IMR-90 (cell line): ENCODE data around the gene RARS2. TPM values are rescaled to one million over a fixed set of nuclear protein-coding genes. Genes with fewer than 3 reads are reported as not detected.

Experiments used
- ATAC-seq: fragments of 200-7000 bp; cut with Tn5 transposase; 2 replicates; pipeline ENCODE4 v1.9.1; 2020; ENCODE audit warnings: low read depth, mild to moderate bottlenecking, moderate library complexity
- BruUV-seq: library from RNA; stranded (reverse); fragments of 400-500 nt; replicated peaks from 2 replicates; lab custom pipeline; 2021; lab: Mats Ljungman, UMichigan
- CTCF ChIA-PET: fragments of 300-600 bp; formaldehyde crosslinking; extraction: SDS; loops from one replicate; lab custom pipeline; 2021; ENCODE audit warnings: antibody characterized with exemption; lab: Yijun Ruan, JAX
- POLR2A ChIA-PET: fragments of 300-600 bp; sonication (Branson Sonifier 250); formaldehyde crosslinking; loops from one replicate; lab custom pipeline; 2022; ENCODE audit warnings: antibody characterized with exemption; ENCODE audit not compliant: unreplicated experiment; lab: Charles Lee
- DNase-seq: peaks from one replicate; pipeline ENCODE4 v3.0.0; 2013
- H2AFZ ChIP-seq: replicated peaks from 2 replicates; pipeline ENCODE3; 2013; ENCODE audit warnings: low read length, mild to moderate bottlenecking; ENCODE audit not compliant: poor library complexity
- H2AK5ac ChIP-seq: 2 replicates; pipeline ENCODE4 v1.6.1; 2013; ENCODE audit warnings: low read depth, low read length, inconsistent platforms
- H2AK9ac ChIP-seq: replicated peaks from 2 replicates; pipeline ENCODE3; 2013; ENCODE audit warnings: mild to moderate bottlenecking, low read depth, low read length, moderate library complexity; ENCODE audit not compliant: poor library complexity
- H2BK120ac ChIP-seq: 2 replicates; pipeline ENCODE4 v1.6.1; 2013; ENCODE audit warnings: low read depth, low read length, inconsistent platforms
- H2BK15ac ChIP-seq: 3 replicates; pipeline ENCODE4 v1.6.1; 2013; ENCODE audit warnings: low read depth, low read length, inconsistent platforms
- H2BK20ac ChIP-seq: 2 replicates; pipeline ENCODE4 v1.6.1; 2013; ENCODE audit warnings: low read depth, mild to moderate bottlenecking, inconsistent platforms, low read length, moderate library complexity
- H2BK5ac ChIP-seq: 2 replicates; pipeline ENCODE4 v1.6.1; 2013; ENCODE audit warnings: mild to moderate bottlenecking, low read depth, low read length, inconsistent platforms; ENCODE audit not compliant: poor library complexity, severe bottlenecking
- H3K14ac ChIP-seq: replicated peaks from 2 replicates; pipeline ENCODE4 v1.6.1; 2013; ENCODE audit warnings: low read depth, low read length, inconsistent platforms
- H3K18ac ChIP-seq: 2 replicates; pipeline ENCODE4 v1.6.1; 2013; ENCODE audit warnings: low read depth, low read length, control low read depth
- H3K23ac ChIP-seq: 2 replicates; pipeline ENCODE4 v1.6.1; 2013; ENCODE audit warnings: low read depth, low read length, inconsistent platforms
- H3K27ac ChIP-seq: 2 replicates; pipeline ENCODE4 v1.5.1; 2013; ENCODE audit warnings: mild to moderate bottlenecking, control low read depth, low read length; ENCODE audit not compliant: insufficient read depth
- H3K27me3 ChIP-seq: 2 replicates; pipeline ENCODE4 v1.6.1; 2013; ENCODE audit warnings: low read length; ENCODE audit not compliant: control insufficient read depth, insufficient read depth
- H3K36me3 ChIP-seq: 2 replicates; pipeline ENCODE4 v1.6.1; 2013; ENCODE audit warnings: low read length, mixed read lengths; ENCODE audit not compliant: control insufficient read depth, insufficient read depth
- H3K4ac ChIP-seq: 2 replicates; pipeline ENCODE4 v1.6.1; 2013; ENCODE audit warnings: low read depth, low read length, inconsistent platforms
- H3K4me1 ChIP-seq: 2 replicates; pipeline ENCODE4 v1.6.1; 2013; ENCODE audit warnings: low read length, mixed read lengths; ENCODE audit not compliant: control insufficient read depth, insufficient read depth
- H3K4me2 ChIP-seq: 2 replicates; pipeline ENCODE4 v1.6.1; 2013; ENCODE audit warnings: low read depth, mild to moderate bottlenecking, control low read depth, low read length, moderate library complexity
- H3K4me3 ChIP-seq: 2 replicates; pipeline ENCODE4 v1.5.1; 2013; ENCODE audit warnings: low read depth, mild to moderate bottlenecking, control low read depth, low read length, moderate library complexity; ENCODE audit not compliant: insufficient read depth
- H3K56ac ChIP-seq: 2 replicates; pipeline ENCODE4 v1.6.1; 2013; ENCODE audit warnings: low read length, inconsistent platforms; ENCODE audit not compliant: insufficient read depth; ENCODE audit errors: extremely low read depth
- H3K79me1 ChIP-seq, 2 experiments: 2 replicates each; pipeline ENCODE4 v1.6.1; 2013; ENCODE audit warnings: low read length in 2 of 2, inconsistent platforms in 1 of 2, low read depth in 1 of 2
- H3K9ac ChIP-seq: 2 replicates; pipeline ENCODE4 v1.6.1; 2013; ENCODE audit warnings: low read depth, low read length, control low read depth
- H3K9me1 ChIP-seq: 2 replicates; pipeline ENCODE4 v1.6.1; 2013; ENCODE audit warnings: low read length, inconsistent platforms; ENCODE audit not compliant: insufficient read depth
- H3K9me3 ChIP-seq: 2 replicates; pipeline ENCODE4 v1.6.1; 2013; ENCODE audit warnings: low read length; ENCODE audit not compliant: control insufficient read depth, insufficient read depth
- H4K20me1 ChIP-seq: 2 replicates; pipeline ENCODE4 v1.6.1; 2013; ENCODE audit warnings: low read length, inconsistent platforms; ENCODE audit not compliant: insufficient read depth
- H4K5ac ChIP-seq: 2 replicates; pipeline ENCODE4 v1.6.1; 2013; ENCODE audit warnings: mild to moderate bottlenecking, low read depth, low read length, control low read depth
- H4K8ac ChIP-seq, 2 experiments: 2 replicates each; pipeline ENCODE4 v1.6.1; 2013; ENCODE audit warnings: low read depth in 2 of 2, low read length in 2 of 2, control low read depth in 1 of 2, inconsistent platforms in 1 of 2
- H4K91ac ChIP-seq: 2 replicates; pipeline ENCODE4 v1.6.1; 2013; ENCODE audit warnings: low read depth, low read length, inconsistent platforms; ENCODE audit not compliant: insufficient read depth
- BHLHE40 ChIP-seq: fragments of 150-350 bp; IDR thresholded peaks from 2 replicates; pipeline ENCODE4 v1.6.1; 2016; ENCODE audit warnings: mild to moderate bottlenecking, low read depth, low read length
- CEBPB ChIP-seq: IDR thresholded peaks from 2 replicates; pipeline ENCODE4 v1.6.1; 2012; ENCODE audit warnings: low read depth, low read length, improper control_type of control experiment
- CHD1 ChIP-seq: IDR thresholded peaks from 2 replicates; pipeline ENCODE4 v1.6.1; 2012; ENCODE audit warnings: low read depth, low read length, improper control_type of control experiment
- MAFK ChIP-seq: IDR thresholded peaks from 2 replicates; pipeline ENCODE4 v1.6.1; 2012; ENCODE audit warnings: low read depth, low read length, improper control_type of control experiment
- MAZ ChIP-seq: IDR thresholded peaks from 2 replicates; pipeline ENCODE4 v1.6.1; 2012; ENCODE audit warnings: low read depth, mild to moderate bottlenecking, low read length, improper control_type of control experiment, moderate library complexity, borderline replicate concordance
- MXI1 ChIP-seq: IDR thresholded peaks from 2 replicates; pipeline ENCODE4 v1.6.1; 2012; ENCODE audit warnings: low read depth, mild to moderate bottlenecking, low read length, moderate library complexity, borderline replicate concordance
- NFE2L2 ChIP-seq: fragments of 150-350 bp; IDR thresholded peaks from 2 replicates; pipeline ENCODE4 v1.6.1; 2016; ENCODE audit warnings: low read depth, mild to moderate bottlenecking, low read length
- POLR2A ChIP-seq: IDR thresholded peaks from 2 replicates; pipeline ENCODE4 v1.6.1; 2012; ENCODE audit warnings: mild to moderate bottlenecking, low read depth, low read length
- RAD21 ChIP-seq: IDR thresholded peaks from 2 replicates; pipeline ENCODE4 v1.6.1; 2012; ENCODE audit warnings: low read length, improper control_type of control experiment
- RCOR1 ChIP-seq: IDR thresholded peaks from 2 replicates; pipeline ENCODE4 v1.6.1; 2012; ENCODE audit warnings: mild to moderate bottlenecking, low read length, improper control_type of control experiment; ENCODE audit not compliant: insufficient replicate concordance
- RFX5 ChIP-seq: IDR thresholded peaks from 2 replicates; pipeline ENCODE4 v1.8.0; 2012; ENCODE audit warnings: low read depth, mild to moderate bottlenecking, low read length, moderate library complexity
- SMC3 ChIP-seq: fragments of 150-350 bp; IDR thresholded peaks from 2 replicates; pipeline ENCODE4 v1.6.1; 2016; ENCODE audit warnings: low read depth, mild to moderate bottlenecking, antibody characterized with exemption, low read length, moderate library complexity
- WGBS, 2 experiments: methylation state at CpG; one replicate each; pipeline versions ENCODE4 v1.1.5 to v1.1.7; 2013; ENCODE audit warnings: missing lambda C conversion rate in 2 of 2; ENCODE audit not compliant: insufficient read length in 1 of 2; ENCODE audit errors: extremely low coverage in 2 of 2; 5-methylcytosine and 5-hydroxymethylcytosine counted together
- dilution Hi-C: fragments of 300-500 bp; cut with HindIII; formaldehyde crosslinking; loops from one replicate; pipeline ENCODE4 v1.14.3; 2018; ENCODE audit warnings: low sequenced_read_pairs; ENCODE audit not compliant: unreplicated experiment
- in situ Hi-C: fragments of 300-500 bp; cut with MboI; formaldehyde crosslinking; loops from 3 replicates; pipeline ENCODE4 v1.14.3; 2019; ENCODE audit warnings: low sequenced_read_pairs, inconsistent platforms, mixed read lengths
- intact Hi-C: fragments of 100-400 bp; cut with micrococcal nuclease; formaldehyde crosslinking; loops from 2 replicates; pipeline ENCODE4 v1.10.0; 2022
- polyA plus RNA-seq, 3 experiments: library from polyadenylated mRNA; depleted of rRNA; stranded (reverse); fragments of >200 nt; gene quantifications; 2 replicates each; pipeline ENCODE4 v1.2.3, GENCODE V29; 2012; ENCODE audit warnings: low replicate concordance in 1 of 3
- total RNA-seq: library from RNA; depleted of rRNA; stranded (reverse); fragments of >200 nt; gene quantifications from 2 replicates; pipeline ENCODE4 v1.2.3, GENCODE V29; 2012
- TF ChIP-seq, protein P1 (sequence below): fragments of 150-350 bp; IDR thresholded peaks from 2 replicates; pipeline ENCODE4 v1.6.1; 2017; ENCODE audit warnings: mild to moderate bottlenecking, antibody characterized with exemption, low read length, low read depth
- TF ChIP-seq, protein P2 (sequence below): fragments of 150-350 bp; IDR thresholded peaks from 2 replicates; pipeline ENCODE4 v1.6.1; 2016; ENCODE audit warnings: low read depth, mild to moderate bottlenecking, low read length, moderate library complexity, borderline replicate concordance

The RARS2 gene
- total and polyA plus RNA-seq, 2 of the 4 experiments (the other 2 are of a cell fraction): 19.9 to 33.0 TPM

- H4K91ac ChIP-seq: no peak overlapping the region
- H4K5ac ChIP-seq: no peak overlapping the region
- ATAC-seq (no peak), DNase-seq (no peak)
- TF ChIP-seq RCOR1: no peak
- TF ChIP-seq RAD21: no peak
- TF ChIP-seq, protein P1, sequence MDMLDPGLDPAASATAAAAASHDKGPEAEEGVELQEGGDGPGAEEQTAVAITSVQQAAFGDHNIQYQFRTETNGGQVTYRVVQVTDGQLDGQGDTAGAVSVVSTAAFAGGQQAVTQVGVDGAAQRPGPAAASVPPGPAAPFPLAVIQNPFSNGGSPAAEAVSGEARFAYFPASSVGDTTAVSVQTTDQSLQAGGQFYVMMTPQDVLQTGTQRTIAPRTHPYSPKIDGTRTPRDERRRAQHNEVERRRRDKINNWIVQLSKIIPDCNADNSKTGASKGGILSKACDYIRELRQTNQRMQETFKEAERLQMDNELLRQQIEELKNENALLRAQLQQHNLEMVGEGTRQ: no peak
- no peak for TF ChIP-seq RFX5
- TF ChIP-seq CHD1: no peak
- no peak for TF ChIP-seq POLR2A
- TF ChIP-seq CEBPB: no peak
- TF ChIP-seq MXI1: no peak
- TF ChIP-seq NFE2L2: no peak
- no peak for TF ChIP-seq MAZ
- TF ChIP-seq MAFK: no peak
- TF ChIP-seq BHLHE40: no peak
- TF ChIP-seq, protein P2, sequence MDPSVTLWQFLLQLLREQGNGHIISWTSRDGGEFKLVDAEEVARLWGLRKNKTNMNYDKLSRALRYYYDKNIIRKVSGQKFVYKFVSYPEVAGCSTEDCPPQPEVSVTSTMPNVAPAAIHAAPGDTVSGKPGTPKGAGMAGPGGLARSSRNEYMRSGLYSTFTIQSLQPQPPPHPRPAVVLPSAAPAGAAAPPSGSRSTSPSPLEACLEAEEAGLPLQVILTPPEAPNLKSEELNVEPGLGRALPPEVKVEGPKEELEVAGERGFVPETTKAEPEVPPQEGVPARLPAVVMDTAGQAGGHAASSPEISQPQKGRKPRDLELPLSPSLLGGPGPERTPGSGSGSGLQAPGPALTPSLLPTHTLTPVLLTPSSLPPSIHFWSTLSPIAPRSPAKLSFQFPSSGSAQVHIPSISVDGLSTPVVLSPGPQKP: no peak
- no peak for TF ChIP-seq SMC3
- no TSS peak for BruUV-seq
- no peak overlapping the region for H3K14ac ChIP-seq
- H3K9me3 ChIP-seq: no peaks in the 10 kb centered on the region
- H3K18ac ChIP-seq: no peak overlapping the region
- no peak overlapping the region for H2BK5ac ChIP-seq
- H2AK9ac ChIP-seq: no peak overlapping the region
- H2BK120ac ChIP-seq: no peak overlapping the region
- H2AFZ ChIP-seq: no peak overlapping the region
- H3K27me3 ChIP-seq: no peaks in the 10 kb centered on the region
- H3K9ac ChIP-seq: no peak overlapping the region
- ChIA-PET CTCF (interaction anchor here (1.0 kb wide), 1 partner anchor 24 kb away, joined by 3 read pairs; no protein-coding TSS in a partner anchor), POLR2A (no interaction called here)
- no peak overlapping the region for H3K4me3 ChIP-seq
- no peak overlapping the region for H3K4ac ChIP-seq
- H3K4me1 ChIP-seq: no peaks in the 10 kb centered on the region; the same call in none of the 2 replicates
- H3K27ac ChIP-seq: no peak overlapping the region
- peaks cover 22% of the 10 kb centered on the region for H3K36me3 ChIP-seq
- dilution Hi-C loops: no loop called here
- in situ Hi-C loops: no loop called here
- peaks cover 6% of the 10 kb centered on the region for H3K9me1 ChIP-seq
- H3K4me2 ChIP-seq: no peak overlapping the region
- H4K8ac ChIP-seq: no peak overlapping the region; a peak in 1 of 4 replicates
- no peak overlapping the region for H2BK20ac ChIP-seq
- intact Hi-C loops: no loop called here
- peaks cover 9 to 17% of the 10 kb centered on the region in 2 experiments for H3K79me1 ChIP-seq
- H2BK15ac ChIP-seq: no peak overlapping the region
- H3K23ac ChIP-seq: no peak overlapping the region
- no peak overlapping the region for H3K56ac ChIP-seq
- no peaks in the 10 kb centered on the region; the same call in 1 of the 2 replicates for H4K20me1 ChIP-seq
- no peak overlapping the region for H2AK5ac ChIP-seq
- 100% methylated on average over 1 of the region's 2 CpGs; no CpG with 5 or more reads in 1 of the 2 experiments for WGBS, 2 experiments
Measured at GRCh38 chr6:87534377-87535047, 55.3 kb downstream of the RARS2 start.
